DOHH2 (cell line): ENCODE data around the gene HERC2.

Source experiments
- H3F3A ChIP-seq: fragments of 200-600 bp; sonication (generic), shearing (Covaris generic); 2 replicates; pipeline ENCODE4 v1.6.0; 2016; ENCODE audit warnings: antibody characterized with exemption, mild to moderate bottlenecking; ENCODE audit not compliant: control insufficient read depth, insufficient read depth
- H3K27ac ChIP-seq: fragments of 200-600 bp; sonication (generic); 2 replicates; pipeline ENCODE4 v1.5.1; 2014; ENCODE audit warnings: low read depth, mild to moderate bottlenecking, low read length, moderate library complexity
- H3K27me3 ChIP-seq: fragments of 200-600 bp; sonication (generic); 2 replicates; pipeline ENCODE4 v1.6.1; 2014; ENCODE audit warnings: mild to moderate bottlenecking, low read length, mixed read lengths; ENCODE audit not compliant: control insufficient read depth
- H3K36me3 ChIP-seq: fragments of 200-600 bp; sonication (generic); 2 replicates; pipeline ENCODE4 v1.6.1; 2014; ENCODE audit warnings: mild to moderate bottlenecking, low read length, moderate library complexity, mixed read lengths; ENCODE audit not compliant: control insufficient read depth
- H3K4me1 ChIP-seq: fragments of 200-600 bp; sonication (generic); 2 replicates; pipeline ENCODE4 v1.6.1; 2014; ENCODE audit warnings: mild to moderate bottlenecking, low read length, mixed read lengths; ENCODE audit not compliant: control insufficient read depth
- H3K4me2 ChIP-seq: fragments of 200-600 bp; sonication (generic); 2 replicates; pipeline ENCODE4 v1.6.0; 2014; ENCODE audit warnings: mild to moderate bottlenecking, low read length, moderate library complexity
- H3K4me3 ChIP-seq: fragments of 200-600 bp; sonication (generic); 2 replicates; pipeline ENCODE4 v1.5.1; 2014; ENCODE audit warnings: mild to moderate bottlenecking, low read length, mixed read lengths
- H3K79me2 ChIP-seq: fragments of 200-600 bp; sonication (generic); 2 replicates; pipeline ENCODE4 v1.6.1; 2014; ENCODE audit warnings: mild to moderate bottlenecking, low read length, mixed read lengths; ENCODE audit not compliant: control insufficient read depth
- H3K9me2 ChIP-seq: fragments of 200-600 bp; sonication (generic); replicated peaks from 2 replicates; pipeline ENCODE4 v1.6.1; 2014; ENCODE audit warnings: mild to moderate bottlenecking, low read length, mixed read lengths; ENCODE audit not compliant: control insufficient read depth
- H3K9me3 ChIP-seq: fragments of 200-600 bp; sonication (generic); 2 replicates; pipeline ENCODE4 v1.6.1; 2014; ENCODE audit warnings: antibody characterized with exemption, low read length, mixed read lengths; ENCODE audit not compliant: control insufficient read depth, insufficient read depth
- H4K20me1 ChIP-seq: fragments of 200-600 bp; sonication (generic); 2 replicates; pipeline ENCODE4 v1.6.0; 2014; ENCODE audit warnings: low read depth, mild to moderate bottlenecking, antibody characterized with exemption, low read length, moderate library complexity; ENCODE audit not compliant: control insufficient read depth, insufficient read depth
- CTCF ChIP-seq: fragments of 200-600 bp; sonication (generic); IDR thresholded peaks from one replicate; pipeline ENCODE4 v1.5.1; 2014; ENCODE audit warnings: antibody characterized with exemption, mild to moderate bottlenecking, low read depth, low read length; ENCODE audit not compliant: poor library complexity, severe bottlenecking
- EZH2phosphoT487 ChIP-seq: fragments of 200-600 bp; sonication (generic); IDR thresholded peaks from 2 replicates; pipeline ENCODE4 v1.6.1; 2017; ENCODE audit warnings: borderline replicate concordance, mild to moderate bottlenecking, antibody characterized with exemption, low read length, moderate library complexity, mixed read lengths

The HERC2 gene

DNA sequence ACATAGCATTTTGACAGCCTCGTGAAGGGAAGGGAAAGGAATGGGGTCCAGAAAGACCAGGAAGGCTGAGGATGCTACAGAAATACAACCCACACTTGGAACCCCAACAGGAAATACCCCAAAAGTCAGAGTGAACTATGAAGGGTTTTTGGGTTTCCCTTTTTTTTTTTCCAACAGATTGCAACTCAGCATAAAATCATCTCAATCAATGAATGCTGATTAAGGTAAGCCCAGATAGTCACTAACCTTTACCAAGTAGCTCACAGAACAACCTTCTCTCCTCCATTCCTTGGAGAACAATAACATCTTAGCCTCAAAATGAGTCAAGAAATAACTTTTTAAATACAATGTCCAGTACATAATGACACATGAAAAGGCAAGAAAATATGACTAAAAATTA is 129.2 kb downstream of the HERC2 start:
- Histone ChIP-seq H3F3A (no peaks in the 10 kb centered on the region), H3K9me2 (no peaks in the 10 kb centered on the region), H3K27ac (no peak overlapping the region), H3K79me2 (no peaks in the 10 kb centered on the region), H4K20me1 (no peaks in the 10 kb centered on the region), H3K4me2 (no peak overlapping the region), H3K9me3 (no peaks in the 10 kb centered on the region), H3K4me3 (no peak overlapping the region), H3K4me1 (no peaks in the 10 kb centered on the region), H3K27me3 (no peaks in the 10 kb centered on the region), H3K36me3 (peaks cover 45% of the 10 kb centered on the region)
- no peak for TF ChIP-seq CTCF
- TF ChIP-seq EZH2phosphoT487: no peak

DNA sequence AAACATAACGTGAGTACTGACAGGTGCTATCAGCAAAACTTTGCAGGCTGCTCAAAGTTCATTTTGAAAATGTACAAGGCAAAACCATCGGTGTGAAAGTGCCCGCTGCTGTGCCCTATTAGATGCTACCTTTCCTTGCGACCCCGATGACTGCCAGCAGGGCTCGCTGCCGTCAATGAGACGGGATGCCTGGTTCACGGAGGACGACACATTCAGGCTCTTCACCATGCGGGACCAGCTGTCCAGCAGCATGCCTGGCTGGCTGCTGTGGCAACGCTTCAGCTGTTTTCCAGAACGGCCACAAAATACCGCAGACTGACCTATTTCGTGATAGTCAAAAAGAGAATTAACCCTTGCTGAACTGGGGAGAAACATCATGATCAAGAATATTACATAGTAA is 130.1 kb downstream of the HERC2 start:
- H3K36me3 ChIP-seq: peaks cover 50% of the 10 kb centered on the region
- no peaks in the 10 kb centered on the region for H3K9me2 ChIP-seq
- no peaks in the 10 kb centered on the region for H3F3A ChIP-seq
- no peaks in the 10 kb centered on the region for H4K20me1 ChIP-seq
- H3K4me3 ChIP-seq: no peak overlapping the region
- no peak overlapping the region for H3K27ac ChIP-seq
- H3K9me3 ChIP-seq: no peaks in the 10 kb centered on the region
- no peaks in the 10 kb centered on the region for H3K79me2 ChIP-seq
- no peak for TF ChIP-seq CTCF
- TF ChIP-seq EZH2phosphoT487: no peak
- no peaks in the 10 kb centered on the region for H3K27me3 ChIP-seq
- no peaks in the 10 kb centered on the region for H3K4me1 ChIP-seq
- H3K4me2 ChIP-seq: no peak overlapping the region

- no peak overlapping the region for H3K27ac ChIP-seq
- no peaks in the 10 kb centered on the region for H3F3A ChIP-seq
- H3K27me3 ChIP-seq: no peaks in the 10 kb centered on the region
- no peaks in the 10 kb centered on the region for H3K9me2 ChIP-seq
- no peaks in the 10 kb centered on the region for H3K79me2 ChIP-seq
- H3K4me3 ChIP-seq: no peak overlapping the region
- TF ChIP-seq EZH2phosphoT487: no peak
- TF ChIP-seq CTCF: no peak
- H3K36me3 ChIP-seq: peaks cover 59% of the 10 kb centered on the region
- H3K4me1 ChIP-seq: no peaks in the 10 kb centered on the region
- H3K4me2 ChIP-seq: no peak overlapping the region
- no peaks in the 10 kb centered on the region for H3K9me3 ChIP-seq
- H4K20me1 ChIP-seq: no peaks in the 10 kb centered on the region
These were observed 131.4 kb downstream of the HERC2 start for GRCh38 chr15:28190391-28191174.
